ENCODE results near the gene ITPKC. TPM values are rescaled to one million over a fixed set of nuclear protein-coding genes. Genes with fewer than 3 reads are reported as not detected.

Gene ITPKC
- total RNA-seq, 1 experiment from 2014 or later, result 25.3 TPM

DNA sequence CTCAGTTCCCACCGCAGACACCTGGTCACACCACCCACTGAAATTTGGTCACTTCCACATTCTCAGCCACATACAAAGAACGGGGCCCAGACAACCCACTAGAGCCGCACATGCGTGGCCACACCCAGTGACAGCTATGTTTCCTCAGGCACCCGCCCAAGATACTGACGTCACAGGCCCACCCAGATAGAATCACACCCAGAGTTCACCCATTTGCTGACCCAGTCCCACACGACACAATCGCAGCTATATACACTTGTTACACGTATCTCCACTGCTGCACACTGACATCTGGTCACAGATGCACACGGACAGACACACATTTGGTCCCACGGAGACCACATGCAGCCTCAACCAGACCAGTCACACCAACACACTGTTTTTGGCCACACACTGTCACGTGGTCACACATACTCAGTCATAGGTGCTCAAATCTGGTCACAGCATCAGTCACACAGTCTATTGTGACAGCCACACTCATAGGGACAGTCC, 29.3 kb upstream of the ITPKC start:
- Mint-ChIP-seq H3K27me3 (ENCODE audit: unreplicated experiment) (no peaks in the 10 kb centered on the region), H3K27ac (ENCODE audit: unreplicated experiment) (no peak overlapping the region), H3K4me3 (ENCODE audit: low read depth, unreplicated experiment) (no peak overlapping the region), H3K9me3 (ENCODE audit: low read depth, unreplicated experiment) (no peaks in the 10 kb centered on the region), H3K36me3 (ENCODE audit: insufficient read depth, unreplicated experiment) (peaks cover 27% of the 10 kb centered on the region), H3K4me1 (ENCODE audit: low read depth, unreplicated experiment) (no peaks in the 10 kb centered on the region)
- CTCF ChIA-PET, result no interaction called here
- intact Hi-C loops (cut with micrococcal nuclease; ENCODE audit: unreplicated experiment), result no loop called here
- TF ChIP-seq, protein P1, sequence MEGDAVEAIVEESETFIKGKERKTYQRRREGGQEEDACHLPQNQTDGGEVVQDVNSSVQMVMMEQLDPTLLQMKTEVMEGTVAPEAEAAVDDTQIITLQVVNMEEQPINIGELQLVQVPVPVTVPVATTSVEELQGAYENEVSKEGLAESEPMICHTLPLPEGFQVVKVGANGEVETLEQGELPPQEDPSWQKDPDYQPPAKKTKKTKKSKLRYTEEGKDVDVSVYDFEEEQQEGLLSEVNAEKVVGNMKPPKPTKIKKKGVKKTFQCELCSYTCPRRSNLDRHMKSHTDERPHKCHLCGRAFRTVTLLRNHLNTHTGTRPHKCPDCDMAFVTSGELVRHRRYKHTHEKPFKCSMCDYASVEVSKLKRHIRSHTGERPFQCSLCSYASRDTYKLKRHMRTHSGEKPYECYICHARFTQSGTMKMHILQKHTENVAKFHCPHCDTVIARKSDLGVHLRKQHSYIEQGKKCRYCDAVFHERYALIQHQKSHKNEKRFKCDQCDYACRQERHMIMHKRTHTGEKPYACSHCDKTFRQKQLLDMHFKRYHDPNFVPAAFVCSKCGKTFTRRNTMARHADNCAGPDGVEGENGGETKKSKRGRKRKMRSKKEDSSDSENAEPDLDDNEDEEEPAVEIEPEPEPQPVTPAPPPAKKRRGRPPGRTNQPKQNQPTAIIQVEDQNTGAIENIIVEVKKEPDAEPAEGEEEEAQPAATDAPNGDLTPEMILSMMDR (IDR thresholded peaks at IDR 0.05; ENCODE audit: unreplicated experiment), result no peak
- BruUV-seq (replicated peaks), result no TSS peak
- DNase-seq, result no peak

DNA sequence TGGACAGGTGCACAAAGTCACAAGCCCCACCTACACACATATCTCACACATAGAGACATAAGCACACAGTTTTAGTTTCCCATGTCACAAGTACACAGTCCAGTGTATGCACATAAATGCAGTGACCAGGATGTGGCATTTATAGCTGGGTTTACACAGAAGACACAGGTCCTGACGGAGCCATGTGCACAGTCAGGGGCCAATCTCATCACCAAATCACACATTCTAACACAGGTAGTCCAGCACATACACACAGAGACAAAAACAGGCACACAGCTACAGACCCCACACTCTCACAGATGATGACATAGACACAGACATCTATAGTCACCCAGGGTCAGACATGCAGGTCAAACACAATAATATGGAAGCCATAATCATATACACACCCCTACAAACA, 28.6 kb upstream of the ITPKC start:
- Mint-ChIP-seq H3K4me1 (ENCODE audit: low read depth, unreplicated experiment) (no peaks in the 10 kb centered on the region), H3K9me3 (ENCODE audit: low read depth, unreplicated experiment) (no peaks in the 10 kb centered on the region), H3K27me3 (ENCODE audit: unreplicated experiment) (no peaks in the 10 kb centered on the region), H3K27ac (ENCODE audit: unreplicated experiment) (no peak overlapping the region), H3K36me3 (ENCODE audit: insufficient read depth, unreplicated experiment) (peaks cover 34% of the 10 kb centered on the region), H3K4me3 (ENCODE audit: low read depth, unreplicated experiment) (no peak overlapping the region)
- intact Hi-C loops (cut with micrococcal nuclease; ENCODE audit: unreplicated experiment), result no loop called here
- no peak for DNase-seq
- no TSS peak for BruUV-seq (replicated peaks)
- TF ChIP-seq, protein P1 (IDR thresholded peaks at IDR 0.05; ENCODE audit: unreplicated experiment), result no peak
- CTCF ChIA-PET, result no interaction called here

DNA sequence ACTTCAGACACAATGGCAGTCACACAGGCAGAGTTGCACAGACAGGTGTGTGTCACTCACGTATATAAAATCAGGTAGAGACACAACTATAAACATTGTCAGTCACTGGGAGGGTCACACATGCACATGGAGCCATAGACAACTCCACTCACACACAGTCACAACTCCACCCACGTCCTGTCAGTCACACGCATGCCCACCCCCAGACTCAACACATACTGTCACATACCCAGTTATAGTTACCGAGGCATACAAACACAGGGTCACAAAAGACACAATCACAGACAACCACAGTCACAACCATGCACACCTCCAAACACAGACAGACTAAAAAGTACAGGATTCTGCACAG, 27.9 kb upstream of the ITPKC start:
- no peak overlapping the region for H3K4me3 Mint-ChIP-seq (ENCODE audit: low read depth, unreplicated experiment)
- no peak overlapping the region for H3K27ac Mint-ChIP-seq (ENCODE audit: unreplicated experiment)
- no peak for DNase-seq
- H3K27me3 Mint-ChIP-seq (ENCODE audit: unreplicated experiment), result no peaks in the 10 kb centered on the region
- H3K4me1 Mint-ChIP-seq (ENCODE audit: low read depth, unreplicated experiment), result no peaks in the 10 kb centered on the region
- BruUV-seq (replicated peaks), result no TSS peak
- CTCF ChIA-PET, result no interaction called here
- TF ChIP-seq, protein P1 (IDR thresholded peaks at IDR 0.05; ENCODE audit: unreplicated experiment), result no peak
- intact Hi-C loops (cut with micrococcal nuclease; ENCODE audit: unreplicated experiment), result no loop called here
- H3K9me3 Mint-ChIP-seq (ENCODE audit: low read depth, unreplicated experiment), result no peaks in the 10 kb centered on the region
- H3K36me3 Mint-ChIP-seq (ENCODE audit: insufficient read depth, unreplicated experiment), result peaks cover 38% of the 10 kb centered on the region

DNA sequence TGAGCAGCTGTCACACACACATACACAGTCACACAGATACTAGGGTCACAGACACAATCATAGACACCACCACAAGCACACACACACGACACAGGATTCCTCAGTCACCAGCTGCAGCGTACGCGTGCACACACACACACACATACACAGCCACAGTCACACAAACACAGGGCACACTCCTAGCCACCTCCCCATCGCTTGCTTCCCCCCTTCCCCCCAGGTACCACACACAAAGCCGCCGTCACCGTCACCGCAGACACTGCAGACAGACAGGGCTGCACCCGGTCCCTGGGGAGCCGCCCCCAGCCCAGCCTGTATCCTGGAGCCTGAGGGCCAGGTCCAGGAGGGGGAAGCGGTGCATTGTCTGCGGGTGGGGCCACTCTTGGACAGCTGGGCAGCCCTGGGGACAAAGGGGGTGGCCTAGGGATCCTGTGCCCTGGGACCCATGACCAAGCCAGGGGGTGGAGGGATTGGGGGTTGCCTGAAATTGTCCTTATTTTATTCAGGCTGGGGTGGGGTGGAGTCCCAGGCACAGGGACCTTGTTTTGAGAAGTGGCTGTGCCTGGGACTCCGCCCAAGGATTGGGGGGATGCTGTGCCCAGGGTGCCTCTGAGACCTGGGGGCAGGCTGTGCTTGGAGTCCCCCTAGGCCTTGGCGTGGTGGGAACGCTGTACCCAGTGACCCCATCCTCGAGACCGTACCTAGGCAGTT, 27.4 kb upstream of the ITPKC start:
- no peak overlapping the region for H3K4me3 Mint-ChIP-seq (ENCODE audit: low read depth, unreplicated experiment)

More for the DNA sequence above, 27.4 kb upstream of the ITPKC start:
- TF ChIP-seq, protein P1 (IDR thresholded peaks at IDR 0.05; ENCODE audit: unreplicated experiment), result no peak
- no peak overlapping the region for H3K27ac Mint-ChIP-seq (ENCODE audit: unreplicated experiment)
- H3K36me3 Mint-ChIP-seq (ENCODE audit: insufficient read depth, unreplicated experiment), result peaks cover 44% of the 10 kb centered on the region
- no TSS peak for BruUV-seq (replicated peaks)
- no peaks in the 10 kb centered on the region for H3K27me3 Mint-ChIP-seq (ENCODE audit: unreplicated experiment)
- H3K4me1 Mint-ChIP-seq (ENCODE audit: low read depth, unreplicated experiment), result no peaks in the 10 kb centered on the region
- no peak for DNase-seq
- intact Hi-C loops (cut with micrococcal nuclease; ENCODE audit: unreplicated experiment), result no loop called here
- CTCF ChIA-PET, result no interaction called here
- H3K9me3 Mint-ChIP-seq (ENCODE audit: low read depth, unreplicated experiment), result no peaks in the 10 kb centered on the region
